Gastrocnemius medialis (tissue), 4 donors: ENCODE data around the gene SYT6.

ENCODE experiments used
- POLR2A ChIP-seq, 2 donors: fragments of 450-650 bp; IDR thresholded peaks; one replicate each; pipeline ENCODE4 v1.6.1; 2017; ENCODE audit warnings: antibody characterized with exemption in 2 of 2, mild to moderate bottlenecking in 2 of 2, moderate library complexity in 2 of 2
- TF ChIP-seq, protein P1 (sequence below), 5 experiments: fragments of 450-650 bp in 3 of 5; fragments of 200-600 bp in 2 of 5; sonication (generic) in 2 of 5; IDR thresholded peaks in 4 of 5; conservative IDR thresholded peaks in 1 of 5; 1 replicate in 4 of 5; 2 replicates in 1 of 5; pipeline ENCODE4 v1.5.1; 2016 to 2019; ENCODE audit warnings: antibody characterized with exemption in 5 of 5, mild to moderate bottlenecking in 3 of 5, moderate library complexity in 3 of 5

DNA sequence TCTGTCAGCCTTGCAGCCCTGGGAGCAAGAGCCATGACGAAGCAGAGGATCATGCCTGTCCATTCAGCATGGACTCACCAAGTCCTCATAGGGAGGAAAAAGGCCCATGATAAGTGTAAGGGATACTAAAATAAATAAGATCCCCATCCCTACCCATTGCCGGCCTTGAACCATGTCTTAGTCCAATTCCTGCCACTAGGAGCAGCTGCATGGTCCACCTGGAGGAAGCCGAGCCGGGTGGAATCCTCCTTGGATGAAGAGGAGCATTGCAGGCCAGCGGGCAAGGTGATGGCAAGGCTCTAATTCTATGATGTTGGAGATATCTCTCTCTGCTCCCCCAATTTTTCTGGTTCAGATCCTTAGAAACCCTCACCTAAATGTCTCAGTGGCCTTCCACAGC, 38.7 kb upstream of the SYT6 start:
- TF ChIP-seq POLR2A (IDR thresholded peaks at IDR 0.05), result no peak
- TF ChIP-seq, protein P1, sequence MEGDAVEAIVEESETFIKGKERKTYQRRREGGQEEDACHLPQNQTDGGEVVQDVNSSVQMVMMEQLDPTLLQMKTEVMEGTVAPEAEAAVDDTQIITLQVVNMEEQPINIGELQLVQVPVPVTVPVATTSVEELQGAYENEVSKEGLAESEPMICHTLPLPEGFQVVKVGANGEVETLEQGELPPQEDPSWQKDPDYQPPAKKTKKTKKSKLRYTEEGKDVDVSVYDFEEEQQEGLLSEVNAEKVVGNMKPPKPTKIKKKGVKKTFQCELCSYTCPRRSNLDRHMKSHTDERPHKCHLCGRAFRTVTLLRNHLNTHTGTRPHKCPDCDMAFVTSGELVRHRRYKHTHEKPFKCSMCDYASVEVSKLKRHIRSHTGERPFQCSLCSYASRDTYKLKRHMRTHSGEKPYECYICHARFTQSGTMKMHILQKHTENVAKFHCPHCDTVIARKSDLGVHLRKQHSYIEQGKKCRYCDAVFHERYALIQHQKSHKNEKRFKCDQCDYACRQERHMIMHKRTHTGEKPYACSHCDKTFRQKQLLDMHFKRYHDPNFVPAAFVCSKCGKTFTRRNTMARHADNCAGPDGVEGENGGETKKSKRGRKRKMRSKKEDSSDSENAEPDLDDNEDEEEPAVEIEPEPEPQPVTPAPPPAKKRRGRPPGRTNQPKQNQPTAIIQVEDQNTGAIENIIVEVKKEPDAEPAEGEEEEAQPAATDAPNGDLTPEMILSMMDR (IDR thresholded peaks at IDR 0.05 in 4 of 5, conservative IDR thresholded peaks at IDR 0.05 in 1 of 5), result no peak
